CD8-positive, alpha-beta memory T cell (primary cell): ENCODE measurements around the gene TRAF1. TPM values are rescaled to one million over a fixed set of nuclear protein-coding genes. Genes with fewer than 3 reads are reported as not detected.

Experiments used
- CTCF ChIA-PET: fragments of 350-600 bp; sonication (Branson Sonifier 250); formaldehyde crosslinking; loops from one replicate; lab custom pipeline; 2021; ENCODE audit warnings: antibody characterized with exemption; lab: Charles Lee
- POLR2A ChIA-PET: fragments of 350-600 bp; sonication (Branson Sonifier 250); formaldehyde crosslinking; loops from one replicate; lab custom pipeline; 2021; ENCODE audit warnings: antibody characterized with exemption; lab: Charles Lee
- DNase-seq, 5 donors: peaks; one replicate each; pipeline versions ENCODE4 v3.0.0 to v3.0.0-alpha.2; 2020 to 2022; ENCODE audit warnings: mixed read lengths in 1 of 5
- H3K27ac ChIP-seq: one replicate; pipeline ENCODE4 v1.7.0; 2013; ENCODE audit warnings: low read depth, mild to moderate bottlenecking, low read length, moderate library complexity
- H3K27me3 ChIP-seq: 2 replicates; pipeline ENCODE4 v1.7.0; 2013; ENCODE audit warnings: low read length, mild to moderate bottlenecking; ENCODE audit not compliant: insufficient read depth, poor library complexity, severe bottlenecking
- H3K36me3 ChIP-seq: 2 replicates; pipeline ENCODE4 v1.7.0; 2013; ENCODE audit warnings: mild to moderate bottlenecking, low read length, moderate library complexity; ENCODE audit not compliant: insufficient read depth
- H3K4me1 ChIP-seq: 2 replicates; pipeline ENCODE4 v1.7.0; 2013; ENCODE audit warnings: mild to moderate bottlenecking, low read length, moderate library complexity; ENCODE audit not compliant: insufficient read depth
- H3K4me3 ChIP-seq: 2 replicates; pipeline ENCODE4 v1.7.0; 2013; ENCODE audit warnings: mild to moderate bottlenecking, low read length
- H3K9me3 ChIP-seq: 2 replicates; pipeline ENCODE4 v1.7.0; 2013; ENCODE audit warnings: mild to moderate bottlenecking, low read length
- H3K27ac Mint-ChIP-seq, 8 donors: one replicate each; pipeline ENCODE4 v1.8.0; 2020 to 2021; ENCODE audit warnings: mixed read lengths in 8 of 8, mild to moderate bottlenecking in 6 of 8, inconsistent platforms in 3 of 8, moderate library complexity in 3 of 8
- H3K27me3 Mint-ChIP-seq, 2 donors: one replicate each; pipeline ENCODE4 v1.8.0; 2020 to 2021; ENCODE audit warnings: mixed read lengths in 2 of 2, mild to moderate bottlenecking in 1 of 2, moderate library complexity in 1 of 2
- H3K36me3 Mint-ChIP-seq, 3 donors: one replicate each; pipeline ENCODE4 v1.8.0; 2020 to 2021; ENCODE audit warnings: mixed read lengths in 3 of 3, inconsistent platforms in 1 of 3, mild to moderate bottlenecking in 1 of 3
- H3K4me1 Mint-ChIP-seq, 3 donors: one replicate each; pipeline ENCODE4 v1.8.0; 2020 to 2021; ENCODE audit warnings: mixed read lengths in 3 of 3, inconsistent platforms in 1 of 3, mild to moderate bottlenecking in 1 of 3
- H3K4me3 Mint-ChIP-seq, 7 donors: one replicate each; pipeline ENCODE4 v1.8.0; 2020 to 2021; ENCODE audit warnings: mixed read lengths in 7 of 7, mild to moderate bottlenecking in 6 of 7, moderate library complexity in 4 of 7, inconsistent platforms in 2 of 7
- H3K9me3 Mint-ChIP-seq, 5 donors: one replicate each; pipeline ENCODE4 v1.8.0; 2020 to 2022; ENCODE audit warnings: mixed read lengths in 5 of 5, mild to moderate bottlenecking in 3 of 5, moderate library complexity in 2 of 5, inconsistent platforms in 1 of 5
- polyA plus RNA-seq: library from polyadenylated mRNA; unstranded; fragments of 300-500 nt; fragmentation: Illumina TruSeq; gene quantifications from one replicate; pipeline ENCODE4 v1.2.3, GENCODE V29; 2021
- total RNA-seq, 2 experiments: library from RNA; stranded (reverse); gene quantifications; one replicate each; pipeline ENCODE4 v1.2.3, GENCODE V29; 2021

TRAF1 gene
- total and polyA plus RNA-seq, 3 experiments from 2014 or later: 12.1 to 322 (median 316) TPM

DNA sequence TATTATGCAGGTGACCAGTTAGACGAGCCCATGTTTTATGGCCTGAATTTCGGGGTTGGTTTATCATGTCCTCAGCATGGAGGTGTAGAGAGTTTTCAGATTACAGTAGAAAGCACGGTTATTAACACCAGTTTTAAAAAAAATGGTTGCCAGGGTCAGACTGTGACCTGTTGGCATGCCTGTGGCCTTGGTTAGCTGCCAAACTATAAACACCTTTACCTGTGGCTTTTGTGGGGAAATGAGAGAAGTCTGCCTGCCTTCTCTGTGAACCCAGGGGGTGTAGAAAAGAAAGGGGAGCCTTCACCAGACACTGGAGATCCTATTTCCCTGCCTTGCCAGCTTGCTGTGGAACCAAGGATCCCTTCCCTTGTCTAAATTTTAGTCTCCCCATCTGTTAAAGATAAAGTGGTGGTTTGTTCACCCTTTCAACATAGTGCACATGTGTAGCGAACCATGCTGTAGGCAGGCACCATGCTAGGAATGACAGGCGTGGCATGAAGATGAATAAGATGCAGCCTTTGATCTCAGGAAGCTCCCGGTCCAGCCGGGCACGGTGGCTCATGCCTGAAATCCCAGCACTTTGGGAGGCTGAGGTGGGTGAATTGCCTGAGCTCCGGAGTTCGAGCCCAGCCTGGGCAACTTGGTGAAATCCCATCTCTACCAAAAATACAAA lies 43.5 kb downstream of the TRAF1 start:
- Histone ChIP-seq H3K36me3 (no peaks in the 10 kb centered on the region), H3K4me3 (no peak overlapping the region), H3K4me1 (peaks cover 66% of the 10 kb centered on the region), H3K9me3 (no peaks in the 10 kb centered on the region), H3K27ac (no peak overlapping the region), H3K27me3 (no peaks in the 10 kb centered on the region)
- Mint-ChIP-seq H3K4me3 (peak overlapping the region; percentile 26 to 71 (median 54)), H3K36me3 (peaks cover 0 to 4% (median 0%) of the 10 kb centered on the region in 3 donors), H3K27me3 (no peaks in the 10 kb centered on the region), H3K9me3 (no peaks in the 10 kb centered on the region), H3K4me1 (peaks cover 49 to 68% (median 65%) of the 10 kb centered on the region in 3 donors), H3K27ac (peak overlapping the region in 7 of 8 donors; percentile 23 to 87 (median 73))
- DNase-seq: peak in 2 of 5 donors; percentile 52 to 53
- ChIA-PET POLR2A (interaction anchor here (0.7 to 1.8 kb wide), 5 partner anchors 9 to 48 kb away, joined by 3 to 12 read pairs (median 5); no protein-coding TSS in a partner anchor), CTCF (interaction anchor here (1.1 to 2.1 kb wide), 3 partner anchors 10 to 53 kb away, joined by 3 to 8 read pairs (median 6); no protein-coding TSS in a partner anchor)

DNA sequence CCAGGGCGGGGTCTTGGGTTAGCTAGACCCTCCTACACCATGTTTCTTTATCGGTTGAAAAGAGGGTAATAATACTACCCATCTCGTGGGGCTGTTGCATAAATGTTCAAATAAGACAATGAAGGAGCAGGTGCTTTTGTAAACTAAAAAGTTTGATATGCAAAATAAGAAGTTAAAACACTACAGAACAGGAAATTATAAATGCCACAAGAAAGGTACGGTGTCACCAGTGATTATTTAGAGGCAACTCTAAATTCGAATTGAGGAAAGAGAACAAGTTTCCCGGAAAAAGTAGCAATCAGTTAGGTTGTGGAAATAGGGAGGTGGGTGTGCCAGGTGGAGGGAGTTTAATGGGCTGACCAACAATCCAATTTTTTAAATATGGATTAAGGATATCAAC lies 47.1 kb downstream of the TRAF1 start:
- H3K27ac ChIP-seq: no peak overlapping the region
- H3K27me3 ChIP-seq: no peaks in the 10 kb centered on the region
- peaks cover under 1% of the 10 kb centered on the region for H3K36me3 ChIP-seq
- peaks cover 74% of the 10 kb centered on the region for H3K4me1 ChIP-seq
- Mint-ChIP-seq H3K4me3 (peak overlapping the region; percentile 86 to 99 (median 94)), H3K36me3 (peaks cover 0 to 10% (median 2%) of the 10 kb centered on the region in 3 donors), H3K4me1 (peaks cover 55 to 80% (median 80%) of the 10 kb centered on the region in 3 donors), H3K27ac (peak overlapping the region; percentile 87 to 98 (median 94)), H3K9me3 (no peaks in the 10 kb centered on the region), H3K27me3 (no peaks in the 10 kb centered on the region)
- peak in 1 of 5 donors; percentile 44 for DNase-seq
- H3K4me3 ChIP-seq: no peak overlapping the region
- ChIA-PET POLR2A (interaction anchor here (0.7 to 7.9 kb wide), 5 partner anchors 12 to 52 kb away, joined by 3 to 71 read pairs (median 4); no protein-coding TSS in a partner anchor), CTCF (interaction anchor here (0.6 to 19.5 kb wide), 5 partner anchors 9 to 49 kb away, joined by 3 to 363 read pairs (median 6); partner anchors contain the start of gene TRAF1)
- H3K9me3 ChIP-seq: no peaks in the 10 kb centered on the region

DNA sequence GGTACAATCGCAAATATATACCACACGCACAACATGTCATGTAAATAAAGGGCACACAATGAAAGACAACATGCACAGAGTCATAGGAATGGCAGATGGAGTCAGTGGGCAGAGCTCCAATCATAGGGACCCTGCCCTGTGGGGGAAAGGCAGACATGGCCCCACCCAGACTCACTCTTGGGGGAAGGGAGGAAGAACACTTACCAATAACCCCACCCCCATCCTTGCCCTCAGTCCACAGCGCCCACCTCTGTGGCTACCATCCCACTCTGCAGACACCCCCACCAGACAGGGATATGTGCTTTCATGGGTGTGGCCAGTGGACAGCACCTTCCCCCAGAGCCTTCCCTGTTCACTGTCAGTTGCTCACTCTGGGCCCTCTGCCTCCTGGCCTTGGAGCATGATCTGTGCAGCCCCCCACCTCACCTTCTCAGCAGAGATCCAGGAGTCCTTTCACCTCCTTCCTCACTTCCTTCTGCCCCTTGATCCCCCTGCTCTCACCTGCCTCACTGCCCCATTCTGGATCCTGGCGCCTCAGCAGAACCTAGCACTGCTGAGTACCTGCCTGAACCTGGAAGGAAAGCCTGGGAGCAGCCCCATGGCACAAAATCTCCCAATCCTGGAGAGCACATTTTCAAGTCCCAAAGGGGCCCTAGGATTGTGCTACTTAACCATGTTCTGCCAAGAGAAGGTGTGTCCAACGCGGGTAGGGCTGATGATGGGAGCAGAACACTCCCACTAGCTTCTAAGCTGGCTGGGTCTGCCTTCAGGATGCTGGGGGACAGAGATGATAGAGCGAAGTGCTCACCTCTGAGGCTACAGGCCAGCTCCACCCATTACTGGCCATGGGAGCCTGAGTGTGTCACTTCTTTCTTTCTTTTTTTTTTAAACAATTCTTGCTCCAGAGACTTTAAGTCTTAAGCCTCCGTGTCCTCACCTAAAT lies 48.1 kb downstream of the TRAF1 start:
- H3K4me3 Mint-ChIP-seq: peak overlapping the region; percentile 86 to 99 (median 94)
- Histone ChIP-seq H3K4me3 (peak overlapping the region; percentile 79), H3K4me1 (peaks cover 69% of the 10 kb centered on the region), H3K27me3 (no peaks in the 10 kb centered on the region), H3K36me3 (peaks cover 10% of the 10 kb centered on the region), H3K9me3 (no peaks in the 10 kb centered on the region), H3K27ac (peak overlapping the region; percentile 87)
- CTCF ChIA-PET: interaction anchor here (0.7 to 19.5 kb wide), 8 partner anchors 9 to 50 kb away, joined by 3 to 363 read pairs (median 4); partner anchors contain the start of gene TRAF1
- DNase-seq: peak in 1 of 5 donors; percentile 20
- H3K36me3 Mint-ChIP-seq: peaks cover 0 to 20% (median 0%) of the 10 kb centered on the region in 3 donors
- peaks cover 0 to 2% of the 10 kb centered on the region in 2 donors for H3K27me3 Mint-ChIP-seq
- peaks cover 54 to 81% (median 74%) of the 10 kb centered on the region in 3 donors for H3K4me1 Mint-ChIP-seq
- peak overlapping the region; percentile 87 to 99 (median 94) for H3K27ac Mint-ChIP-seq
- POLR2A ChIA-PET: interaction anchor here (0.7 to 7.9 kb wide), 7 partner anchors 13 to 56 kb away, joined by 3 to 71 read pairs (median 6); no protein-coding TSS in a partner anchor
- H3K9me3 Mint-ChIP-seq: no peaks in the 10 kb centered on the region

DNA sequence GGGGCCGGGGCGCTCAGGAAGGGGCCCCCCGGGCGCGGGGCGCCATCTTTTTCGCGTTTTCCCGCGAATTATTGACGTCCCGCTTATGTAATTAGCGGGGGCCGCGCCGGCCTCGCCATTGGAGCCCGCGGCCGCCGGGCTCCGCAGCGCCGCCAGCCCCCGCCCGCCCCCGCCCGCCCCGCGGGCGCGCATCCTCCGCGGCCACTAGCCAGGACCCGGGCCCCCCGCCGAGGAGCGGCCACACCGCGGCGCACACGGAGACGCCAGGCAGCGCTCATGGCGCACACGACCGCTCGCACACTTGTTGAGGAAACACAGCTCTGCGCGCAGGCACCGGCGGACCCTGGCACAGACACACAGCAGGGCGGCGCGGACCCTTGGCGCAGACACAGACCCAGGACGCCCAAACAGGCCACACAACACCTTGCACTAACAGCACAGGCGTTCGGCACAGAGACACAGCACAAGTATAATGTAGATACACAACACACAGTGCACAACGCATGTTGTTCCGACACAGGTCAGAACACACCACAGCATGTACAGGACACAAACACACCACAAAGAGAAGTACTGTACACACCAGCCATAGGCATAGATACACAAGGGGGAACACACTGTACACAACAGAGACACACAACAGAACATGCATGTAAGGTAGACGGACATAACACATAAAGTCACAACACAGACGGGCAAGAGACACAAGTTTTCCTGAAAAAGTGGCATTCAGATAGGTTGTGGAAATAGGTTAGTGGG lies 49.1 kb downstream of the TRAF1 start:
- H3K9me3 Mint-ChIP-seq: no peaks in the 10 kb centered on the region
- peaks cover 0 to 2% of the 10 kb centered on the region in 2 donors for H3K27me3 Mint-ChIP-seq
- peaks cover 18% of the 10 kb centered on the region for H3K36me3 ChIP-seq
- peak overlapping the region; percentile 87 to 99 (median 94) for H3K27ac Mint-ChIP-seq
- H3K4me1 ChIP-seq: peaks cover 59% of the 10 kb centered on the region
- CTCF ChIA-PET: interaction anchor here (0.6 to 19.5 kb wide), 8 partner anchors 8 to 51 kb away, joined by 3 to 363 read pairs (median 4); partner anchors contain the start of gene TRAF1
- H3K9me3 ChIP-seq: no peaks in the 10 kb centered on the region
- peaks cover 0 to 28% (median 0%) of the 10 kb centered on the region in 3 donors for H3K36me3 Mint-ChIP-seq
- peak overlapping the region; percentile 86 to 99 (median 94) for H3K4me3 Mint-ChIP-seq
- peak overlapping the region; percentile 79 for H3K4me3 ChIP-seq
- peaks cover 49 to 80% (median 73%) of the 10 kb centered on the region in 3 donors for H3K4me1 Mint-ChIP-seq
- POLR2A ChIA-PET: interaction anchor here (0.5 to 7.9 kb wide), 8 partner anchors 9 to 54 kb away, joined by 3 to 71 read pairs (median 4); no protein-coding TSS in a partner anchor
- peak; percentile 49 to 75 (median 62) for DNase-seq
- no peaks in the 10 kb centered on the region for H3K27me3 ChIP-seq
- H3K27ac ChIP-seq: peak overlapping the region; percentile 87

DNA sequence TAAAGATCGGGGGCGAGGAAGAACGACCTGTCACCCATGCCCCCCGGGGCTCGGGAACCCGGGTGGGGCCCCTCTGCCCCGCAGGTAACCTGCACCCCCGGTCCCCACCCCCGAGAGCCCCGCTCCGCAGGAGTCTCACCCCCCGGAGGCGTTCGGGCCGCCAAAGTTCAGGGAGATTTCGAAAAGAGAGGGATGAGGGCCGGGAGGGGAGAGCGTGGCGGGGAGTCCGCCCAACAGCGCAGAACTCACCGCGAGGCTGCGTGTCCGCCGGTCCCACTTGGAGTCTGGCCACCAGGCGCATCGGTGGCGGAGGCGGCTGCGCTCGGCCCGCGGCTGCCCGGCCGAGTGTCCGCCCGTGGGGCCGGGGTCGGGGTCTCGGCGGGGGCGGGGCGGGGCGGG lies 49.8 kb downstream of the TRAF1 start, which contains the start of gene PHF19:
Gene PHF19, minus strand, starts transcription at position 347 of the 399 bp plus-strand sequence. CDS start 2,447 bp downstream, outside the sequence.
- H3K9me3 Mint-ChIP-seq: no peaks in the 10 kb centered on the region

DNA sequence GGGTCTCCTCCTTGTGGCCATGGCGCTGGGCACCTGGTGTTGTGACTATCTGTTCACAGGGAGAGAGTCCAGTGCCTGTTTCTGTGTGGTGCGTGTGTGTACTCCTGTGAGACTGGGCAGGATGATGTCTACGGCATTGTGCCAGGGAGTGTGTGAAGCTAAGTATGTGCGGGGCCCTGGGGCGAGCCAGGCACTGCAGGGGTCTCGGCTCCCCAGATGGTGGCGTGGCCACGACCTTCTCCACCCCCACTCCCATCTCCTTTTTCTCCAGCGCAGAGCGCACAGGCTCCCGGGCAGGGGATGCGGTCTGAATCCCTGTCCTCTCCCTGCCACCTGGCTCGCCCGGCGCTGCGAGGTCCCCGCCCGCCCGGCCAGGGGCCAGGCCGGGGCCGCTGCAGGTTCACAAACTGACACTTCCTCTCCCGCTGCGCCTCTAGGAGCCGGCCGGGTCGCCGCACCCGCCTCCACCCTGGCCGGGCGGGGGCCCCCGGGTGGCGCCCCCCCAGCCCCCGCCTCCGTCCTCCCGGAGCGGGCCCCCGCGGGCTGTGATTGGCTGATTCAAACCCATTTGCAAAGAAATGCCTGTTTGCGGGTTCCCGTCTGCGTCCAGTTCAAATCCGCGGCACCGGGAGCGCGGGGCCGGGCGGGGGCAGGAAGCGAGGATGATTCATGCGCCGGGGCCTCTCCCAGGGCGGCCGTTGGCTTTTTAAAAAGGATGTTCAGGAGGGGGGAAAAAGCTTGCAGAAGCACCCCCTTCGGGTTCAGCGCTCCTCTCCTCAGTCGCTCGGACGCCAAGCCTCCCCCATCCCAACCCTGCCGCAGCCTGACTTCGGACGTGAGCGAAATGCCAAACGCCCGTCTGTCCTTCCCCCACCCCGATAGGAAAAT lies 50.4 kb downstream of the TRAF1 start:
- ChIA-PET POLR2A (interaction anchor here (0.7 to 7.9 kb wide), 10 partner anchors 8 to 60 kb away, joined by 3 to 71 read pairs (median 6); no protein-coding TSS in a partner anchor), CTCF (interaction anchor here (0.6 to 19.5 kb wide), 7 partner anchors 9 to 53 kb away, joined by 3 to 363 read pairs (median 3); partner anchors contain the start of gene TRAF1)
- Mint-ChIP-seq H3K4me1 (peaks cover 39 to 74% (median 61%) of the 10 kb centered on the region in 3 donors), H3K36me3 (peaks cover 2 to 39% (median 3%) of the 10 kb centered on the region in 3 donors), H3K9me3 (no peaks in the 10 kb centered on the region), H3K4me3 (peak overlapping the region; percentile 63 to 93 (median 82)), H3K27me3 (peaks cover 0 to 2% of the 10 kb centered on the region in 2 donors), H3K27ac (peak overlapping the region; percentile 66 to 99 (median 93))
- DNase-seq: peak; percentile 64 to 88 (median 75)
- Histone ChIP-seq H3K4me3 (peak overlapping the region; percentile 57), H3K36me3 (peaks cover 22% of the 10 kb centered on the region), H3K27ac (peak overlapping the region; percentile 86), H3K9me3 (no peaks in the 10 kb centered on the region), H3K4me1 (peaks cover 46% of the 10 kb centered on the region), H3K27me3 (no peaks in the 10 kb centered on the region)

More for the DNA sequence above, 49.8 kb downstream of the TRAF1 start, which contains the start of gene PHF19:
- Histone ChIP-seq H3K9me3 (no peaks in the 10 kb centered on the region), H3K4me1 (peaks cover 52% of the 10 kb centered on the region), H3K4me3 (peak within 1 kb of the TSS; percentile 79), H3K27me3 (no peaks in the 10 kb centered on the region), H3K27ac (peak within 1 kb of the TSS; percentile 87), H3K36me3 (peaks cover 22% of the 10 kb centered on the region)
- peak within 1 kb of the TSS; percentile 87 to 99 (median 94) for H3K27ac Mint-ChIP-seq
- peak within 1 kb of the TSS; percentile 86 to 99 (median 94) for H3K4me3 Mint-ChIP-seq
- H3K4me1 Mint-ChIP-seq: peaks cover 45 to 78% (median 68%) of the 10 kb centered on the region in 3 donors
- ChIA-PET CTCF (interaction anchor here (1.0 to 19.5 kb wide), 4 partner anchors 15 to 52 kb away, joined by 3 to 363 read pairs (median 4); partner anchors contain the start of gene TRAF1), POLR2A (interaction anchor here (0.5 to 7.9 kb wide), 8 partner anchors 9 to 53 kb away, joined by 3 to 71 read pairs (median 4); no protein-coding TSS in a partner anchor)
- H3K27me3 Mint-ChIP-seq: peaks cover 0 to 2% of the 10 kb centered on the region in 2 donors
- H3K36me3 Mint-ChIP-seq: peaks cover 2 to 34% (median 3%) of the 10 kb centered on the region in 3 donors
- DNase-seq: peak in 1 of 5 donors; percentile 16
